Measurements from ENCODE around the gene LRRC3C.
A peak's percentile ranks its signal among the peaks of the same experiment; 100 is the strongest.

The LRRC3C gene

GRCh38 chr17:39950871-39951348 is 23.4 kb downstream of the LRRC3C start:
- no peak for DNase-seq

GRCh38 chr17:39951924-39952679 is 24.6 kb downstream of the LRRC3C start:
- no peak for DNase-seq

- DNase-seq, result peak; percentile 94 to 99
Measured at GRCh38 chr17:39952680-39953470, 25.3 kb downstream of the LRRC3C start.

- no peak for DNase-seq
Measured at GRCh38 chr17:39953471-39953888, 25.9 kb downstream of the LRRC3C start.

DNA sequence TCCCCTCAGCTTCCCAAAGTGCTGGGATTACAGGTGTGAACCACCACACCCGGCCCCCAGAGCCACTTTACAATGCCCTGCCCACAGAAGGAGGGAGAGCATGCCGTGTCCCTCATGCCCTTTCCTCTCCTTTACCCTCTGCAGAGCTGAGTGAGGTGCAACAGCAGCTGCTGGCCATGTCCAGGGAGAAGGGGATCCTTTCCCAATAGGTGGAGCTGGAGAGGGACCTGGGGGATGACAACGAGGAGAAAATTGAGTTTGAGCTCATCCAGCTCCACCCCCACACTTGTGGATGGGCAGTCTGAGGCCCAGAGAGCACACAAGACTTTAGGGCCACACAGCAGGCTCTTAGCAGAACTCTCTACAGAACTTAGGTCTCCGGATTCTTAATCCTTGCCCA is 27.3 kb downstream of the LRRC3C start:
- DNase-seq, result no peak

DNA sequence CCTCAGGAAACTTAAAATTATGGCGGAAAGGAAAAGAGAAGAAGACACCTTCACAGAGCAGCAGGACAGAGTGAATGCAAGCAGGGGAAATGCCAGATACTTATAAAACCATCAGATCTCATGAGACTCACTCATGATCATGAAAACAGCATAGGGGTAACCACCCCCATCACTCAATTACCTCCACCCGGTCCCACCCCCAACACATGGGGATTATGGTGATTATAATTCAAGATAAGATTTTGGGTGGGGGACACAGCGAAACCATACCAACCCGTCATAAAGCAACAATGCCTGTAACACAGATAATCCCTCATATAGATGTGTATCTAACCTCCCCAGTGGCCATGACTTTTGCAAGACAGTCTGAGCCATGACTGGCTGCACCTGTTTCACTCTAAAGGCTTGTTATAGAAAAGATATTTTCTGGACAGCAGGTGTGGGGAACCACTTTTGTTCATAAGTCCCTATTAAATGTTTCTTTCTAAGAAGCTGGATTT is 28.2 kb downstream of the LRRC3C start:
- DNase-seq, result no peak

GRCh38 chr17:39960524-39961041 is 33.1 kb downstream of the LRRC3C start:
- no peak for DNase-seq

GRCh38 chr17:39962642-39963220 is 35.2 kb downstream of the LRRC3C start, which contains the start of gene GSDMA:
TSS of gene GSDMA (plus strand) at chr17:39963004. CDS start at chr17:39965688, 2,684 bp downstream.
- peak in 1 of 2 experiments; percentile 9 for DNase-seq

DNA sequence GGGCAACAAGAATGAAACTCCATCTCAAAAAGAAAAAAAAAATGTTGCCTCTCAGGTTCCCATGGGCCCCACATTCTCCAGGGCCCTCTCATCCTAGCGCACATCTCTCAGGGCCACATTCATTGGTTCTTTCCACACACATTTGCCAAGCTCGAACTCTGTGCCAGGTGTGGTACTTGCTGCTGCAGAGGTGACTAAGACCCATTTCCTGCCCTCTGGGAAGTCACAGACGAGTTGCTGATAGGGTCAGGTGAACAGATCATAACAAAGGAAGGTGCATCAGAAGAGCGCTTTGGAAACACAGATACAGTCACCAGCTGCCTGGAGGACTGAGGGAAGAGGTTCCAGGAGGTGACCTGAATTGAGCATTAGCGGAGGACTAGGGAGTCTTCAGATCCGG is 36.3 kb downstream of the LRRC3C start:
- no peak for DNase-seq

- no peak for DNase-seq
Measured at GRCh38 chr17:39965017-39965699, 37.6 kb downstream of the LRRC3C start.

DNA sequence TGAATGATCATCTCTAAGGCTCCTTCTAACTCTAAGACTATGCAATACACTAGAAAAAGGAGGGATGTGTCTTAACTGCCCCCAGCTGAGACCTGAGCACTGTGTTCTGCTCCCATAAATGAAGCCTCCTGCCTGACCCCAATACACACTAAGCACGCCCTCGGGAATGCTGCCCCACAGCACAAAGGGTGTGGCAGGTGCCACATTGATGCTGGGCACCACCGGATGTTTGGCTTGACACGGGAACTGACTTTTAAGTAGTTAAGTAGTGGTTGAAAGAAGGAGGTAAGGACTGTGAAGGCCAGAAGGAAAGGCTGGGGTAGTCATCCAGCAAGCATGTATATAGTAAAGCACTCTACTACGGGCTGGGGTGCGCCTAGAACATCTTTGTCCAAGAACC is 39.2 kb downstream of the LRRC3C start:
- no peak for DNase-seq

DNA sequence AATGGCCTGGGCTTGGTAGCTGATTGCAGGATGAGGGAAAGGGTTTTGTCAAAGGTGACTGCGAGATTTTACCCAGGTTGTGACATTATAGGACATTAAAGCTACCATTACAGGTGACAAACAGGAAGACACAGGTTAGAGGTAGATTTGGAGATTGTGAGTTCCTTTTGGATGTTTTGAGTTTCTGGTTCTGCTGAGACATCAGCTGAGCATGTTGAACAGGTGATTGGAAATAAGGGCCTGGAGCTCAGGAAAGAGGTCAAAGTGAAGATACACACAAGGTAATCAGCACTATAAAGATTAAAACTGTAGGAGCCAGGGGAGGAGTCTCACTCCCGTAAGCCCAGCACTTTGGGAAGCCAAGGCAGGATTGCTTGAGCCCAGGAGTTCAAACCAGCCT is 41.2 kb downstream of the LRRC3C start:
- DNase-seq, result no peak

DNA sequence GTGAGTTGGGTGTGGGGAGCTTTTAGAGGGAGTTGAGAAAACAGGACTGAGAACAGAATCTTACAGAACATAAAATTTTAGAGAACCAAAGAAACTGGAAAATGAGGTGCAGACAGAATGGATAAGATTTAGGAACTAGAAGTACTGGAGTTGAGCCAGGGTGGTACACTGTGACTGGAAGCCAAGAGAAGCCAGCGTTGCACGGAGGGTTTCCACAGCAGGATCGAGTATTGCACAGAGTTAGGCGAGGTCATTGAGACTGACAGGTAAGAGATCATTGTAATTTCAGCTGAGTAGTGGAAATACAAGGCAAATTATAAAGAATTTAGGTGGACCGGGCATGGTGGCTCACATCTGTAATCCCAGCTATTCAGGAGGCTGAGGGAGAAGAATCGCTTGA is 41.8 kb downstream of the LRRC3C start:
- DNase-seq, result no peak

- DNase-seq, result no peak
Measured at GRCh38 chr17:39970157-39970692, 42.7 kb downstream of the LRRC3C start.

- no peak for DNase-seq
Measured at GRCh38 chr17:39971076-39971603, 43.6 kb downstream of the LRRC3C start.

DNA sequence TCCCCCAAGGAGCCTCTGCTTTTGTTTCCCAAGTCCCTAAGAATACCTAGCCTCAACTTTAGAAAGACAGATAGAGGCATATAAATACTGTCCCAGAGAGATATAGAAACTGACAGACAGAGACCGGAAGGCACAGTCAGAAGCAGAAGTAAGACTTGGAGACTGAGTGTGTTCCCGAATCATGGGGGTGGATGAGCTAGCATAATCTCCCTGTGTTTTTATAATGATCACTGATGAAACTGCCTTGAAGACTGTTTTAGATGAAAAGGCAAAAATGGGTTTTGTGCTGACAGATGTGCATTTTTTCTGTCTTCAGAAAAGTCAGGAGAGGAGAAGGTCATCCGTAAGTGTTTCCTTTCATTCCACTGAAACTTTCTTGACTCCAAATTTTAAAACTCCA is 44.7 kb downstream of the LRRC3C start:
- no peak for DNase-seq

DNA sequence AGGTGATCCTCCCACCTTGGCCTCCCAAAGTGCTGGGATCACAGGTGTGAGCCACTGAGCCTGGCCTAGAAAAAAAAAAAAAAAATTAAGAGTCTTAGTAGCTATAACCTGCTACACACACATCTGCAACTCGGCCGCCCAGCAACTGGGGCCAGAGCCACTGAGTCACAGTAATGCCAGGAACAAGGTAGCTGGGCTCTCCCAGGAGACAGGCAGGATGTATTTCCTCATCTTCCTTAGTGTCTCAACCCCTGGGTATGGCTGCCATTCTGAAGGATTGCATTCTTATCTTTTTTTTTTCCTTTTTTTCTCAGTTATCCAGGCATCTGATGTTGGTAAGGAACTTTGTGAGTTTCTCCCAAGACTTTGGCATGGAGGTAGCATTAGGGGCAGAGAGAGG is 46.0 kb downstream of the LRRC3C start:
- no peak for DNase-seq

DNA sequence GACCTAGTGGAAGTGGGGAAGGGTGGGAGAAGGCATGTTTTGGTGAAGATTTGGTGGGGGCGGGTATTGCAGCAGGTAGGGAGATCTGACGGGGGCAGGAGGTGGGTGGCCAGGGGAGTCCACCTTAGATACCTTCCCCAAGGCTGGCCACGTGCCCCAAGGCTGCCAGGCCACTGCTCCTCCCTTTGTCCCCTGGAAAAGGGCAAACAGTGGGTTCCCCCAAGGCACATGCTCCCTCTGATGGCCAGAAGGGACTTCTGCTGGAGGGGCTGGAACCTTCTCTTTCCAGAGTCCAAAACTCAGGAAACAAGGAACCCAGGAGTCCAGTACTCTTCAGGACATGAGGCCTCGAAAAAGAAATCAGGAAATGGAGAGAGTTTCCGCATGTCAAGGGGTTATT is 46.9 kb downstream of the LRRC3C start:
- no peak for DNase-seq

- no peak for DNase-seq
Measured at GRCh38 chr17:39975801-39976200, 48.3 kb downstream of the LRRC3C start.

DNA sequence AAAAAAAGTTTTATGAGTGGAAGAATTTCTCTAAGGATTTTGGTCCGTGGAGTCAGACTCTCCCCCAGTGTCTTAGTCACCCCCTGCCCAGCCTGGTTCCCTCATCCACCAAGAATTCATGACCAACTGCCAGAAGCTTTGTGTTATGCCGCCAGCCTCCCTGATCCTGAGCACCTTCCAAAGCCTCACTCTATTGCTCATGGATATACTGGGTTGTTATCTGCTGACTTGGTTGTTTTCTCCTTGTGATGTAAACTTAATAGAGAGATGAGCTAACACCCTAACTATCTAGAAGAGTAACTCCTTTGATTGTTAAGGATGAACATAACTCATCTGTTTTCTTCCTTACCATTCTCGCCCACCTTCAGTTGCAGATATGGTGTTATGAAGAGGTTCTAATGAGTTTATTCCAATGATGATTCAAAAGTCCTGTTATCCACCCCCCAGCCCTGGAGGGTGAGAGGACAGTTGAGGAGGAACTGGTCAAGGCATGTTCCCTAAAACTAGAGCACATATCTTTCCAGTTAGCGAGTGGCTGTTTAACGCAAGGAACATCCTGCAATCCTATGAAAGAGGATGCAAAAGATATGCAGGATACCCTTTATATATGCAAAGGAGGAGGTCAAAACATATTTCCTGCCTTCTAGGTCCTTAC is 51.6 kb downstream of the LRRC3C start:
- DNase-seq, result no peak

DNA sequence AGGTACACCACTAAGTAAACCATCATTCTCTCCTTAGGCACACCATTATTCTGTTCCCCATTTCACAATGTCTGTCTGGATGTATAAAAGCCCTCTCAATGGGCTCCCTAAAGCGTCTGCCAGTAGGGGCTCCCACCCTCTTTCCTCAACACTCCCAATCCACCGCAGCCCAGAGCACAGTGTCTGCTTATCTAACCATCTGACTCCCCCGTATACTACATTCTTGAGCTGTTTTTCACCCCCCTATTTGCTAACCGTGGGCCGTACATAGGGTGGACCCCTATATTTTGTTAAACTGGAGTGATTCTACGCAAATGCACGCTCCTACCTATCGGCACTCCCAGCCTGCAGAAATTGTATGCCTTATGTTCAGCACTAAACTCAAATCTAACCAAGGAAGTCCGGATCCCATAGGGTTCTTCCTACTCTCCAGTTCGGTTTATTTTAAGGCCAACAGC is 52.4 kb downstream of the LRRC3C start:
- DNase-seq, result peak in 1 of 2 experiments; percentile 41

All from NCI-H2081 (cell line).